Measurements from ENCODE around the gene MACROD2.

The MACROD2 gene

GRCh38 chr20:15446373-15446772 lies 1451.1 kb downstream of the MACROD2 start:
- no peak for TF ChIP-seq CTCF (IDR thresholded peaks at IDR 0.05; ENCODE audit: control extremely low read depth, extremely low read depth, low read depth, missing control alignments)
- POLR2A ChIA-PET, result no interaction called here
- DNase-seq (ENCODE audit: extremely low spot score), result no peak
- CTCF ChIA-PET, result no interaction called here

- TF ChIP-seq CTCF (IDR thresholded peaks at IDR 0.05; ENCODE audit: control extremely low read depth, extremely low read depth, low read depth, missing control alignments), result no peak
- DNase-seq (ENCODE audit: extremely low spot score), result no peak
- CTCF ChIA-PET, result interaction anchor here (1.5 kb wide), 1 partner anchor 206 kb away, joined by 3 read pairs; no protein-coding TSS in a partner anchor
- POLR2A ChIA-PET, result no interaction called here
These were observed 1452.2 kb downstream of the MACROD2 start for GRCh38 chr20:15447549-15447948.

GRCh38 chr20:15449061-15449460 lies 1453.7 kb downstream of the MACROD2 start:
- ChIA-PET POLR2A (no interaction called here), CTCF (no interaction called here)
- DNase-seq (ENCODE audit: extremely low spot score), result no peak
- no peak for TF ChIP-seq CTCF (IDR thresholded peaks at IDR 0.05; ENCODE audit: control extremely low read depth, extremely low read depth, low read depth, missing control alignments)

- ChIA-PET CTCF (no interaction called here), POLR2A (interaction anchor here (0.7 kb wide), 1 partner anchor 823 kb away, joined by 14 read pairs; no protein-coding TSS in a partner anchor)
- DNase-seq (ENCODE audit: extremely low spot score), result no peak
- no peak for TF ChIP-seq CTCF (IDR thresholded peaks at IDR 0.05; ENCODE audit: control extremely low read depth, extremely low read depth, low read depth, missing control alignments)
These were observed 1455.9 kb downstream of the MACROD2 start for GRCh38 chr20:15451241-15451640.

- no peak for TF ChIP-seq CTCF (IDR thresholded peaks at IDR 0.05; ENCODE audit: control extremely low read depth, extremely low read depth, low read depth, missing control alignments)
- DNase-seq (ENCODE audit: extremely low spot score), result no peak
- ChIA-PET CTCF (interaction anchor here (1.4 kb wide), 2 partner anchors 16 to 33 kb away, joined by 3 to 4 read pairs; no protein-coding TSS in a partner anchor), POLR2A (no interaction called here)
These were observed 1460.0 kb downstream of the MACROD2 start for GRCh38 chr20:15455279-15455678.

GRCh38 chr20:15461938-15462337 lies 1466.6 kb downstream of the MACROD2 start:
- POLR2A ChIA-PET, result no interaction called here
- CTCF ChIA-PET, result interaction anchor here (2.7 kb wide), 1 partner anchor 11 kb away, joined by 7 read pairs; no protein-coding TSS in a partner anchor
- no peak for TF ChIP-seq CTCF (IDR thresholded peaks at IDR 0.05; ENCODE audit: control extremely low read depth, extremely low read depth, low read depth, missing control alignments)
- DNase-seq (ENCODE audit: extremely low spot score), result no peak

- POLR2A ChIA-PET, result no interaction called here
These were observed 1480.2 kb downstream of the MACROD2 start for GRCh38 chr20:15475483-15475882.

More at GRCh38 chr20:15475483-15475882, 1480.2 kb downstream of the MACROD2 start:
- CTCF ChIA-PET, result no interaction called here
- no peak for TF ChIP-seq CTCF (IDR thresholded peaks at IDR 0.05; ENCODE audit: control extremely low read depth, extremely low read depth, low read depth, missing control alignments)
- no peak for DNase-seq (ENCODE audit: extremely low spot score)
